ENCODE data around the gene TRIM69.

GRCh38 chr15:44715797-44716334 lies 20.5 kb upstream of the TRIM69 start:
- no peak for TF ChIP-seq CTCF (conservative IDR thresholded peaks at IDR 0.05; ENCODE audit: low read length)
- TF ChIP-seq EZH2phosphoT487 (IDR thresholded peaks at IDR 0.05; ENCODE audit: borderline replicate concordance), result no peak

Measured in Loucy (cell line).